GM19395 (cell line): ENCODE measurements around the gene CPSF2.

Source experiments
- ATAC-seq: cut with Tn5 transposase; IDR thresholded peaks from one replicate; pipeline ENCODE4 v1.9.1; 2021; ENCODE audit warnings: mild to moderate bottlenecking, moderate library complexity; ENCODE audit not compliant: unreplicated experiment

The CPSF2 gene

DNA sequence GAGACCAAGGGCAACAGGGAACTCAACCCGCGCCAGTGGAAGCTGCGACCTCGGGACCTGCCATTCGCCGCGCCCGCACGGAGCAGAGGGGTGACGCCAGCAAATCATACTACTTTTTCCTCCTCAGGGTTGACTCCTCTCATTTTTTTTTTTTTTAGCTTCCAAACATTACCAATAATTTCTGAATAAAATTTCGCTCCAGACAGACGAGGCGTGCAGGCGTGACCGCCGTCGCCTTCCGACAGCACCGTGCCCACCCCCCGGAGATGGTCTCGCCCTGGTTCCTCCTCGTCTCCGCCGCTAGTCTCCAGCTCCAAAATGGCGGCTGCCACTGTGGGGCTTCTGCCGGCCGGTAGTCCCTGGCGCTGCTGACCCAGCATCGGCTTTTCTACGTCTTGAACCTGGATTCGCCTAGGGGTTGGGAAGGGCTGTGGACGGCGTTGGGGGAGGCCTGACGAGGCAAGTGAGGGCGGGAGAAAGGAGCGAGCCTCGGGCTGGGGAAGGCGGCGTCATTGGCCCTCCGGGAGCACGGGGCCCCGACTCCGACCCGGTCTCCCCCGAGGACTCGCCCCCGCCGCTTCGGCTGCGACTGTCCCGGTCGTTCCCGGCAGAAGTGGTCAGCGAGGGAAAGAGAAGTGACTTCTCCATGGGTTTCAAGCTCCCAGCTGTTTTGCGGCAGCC lies at the start of gene CPSF2, which contains the start of gene NDUFB1:
CPSF2 (plus strand) TSS at position 300 of the 681 bp plus-strand sequence. CDS start 9,016 bp downstream, outside the sequence.
NDUFB1 (minus strand) TSS at position 37 of the 681 bp plus-strand sequence. CDS start 4,069 bp downstream, outside the sequence.
- peak; percentile 90 for ATAC-seq

DNA sequence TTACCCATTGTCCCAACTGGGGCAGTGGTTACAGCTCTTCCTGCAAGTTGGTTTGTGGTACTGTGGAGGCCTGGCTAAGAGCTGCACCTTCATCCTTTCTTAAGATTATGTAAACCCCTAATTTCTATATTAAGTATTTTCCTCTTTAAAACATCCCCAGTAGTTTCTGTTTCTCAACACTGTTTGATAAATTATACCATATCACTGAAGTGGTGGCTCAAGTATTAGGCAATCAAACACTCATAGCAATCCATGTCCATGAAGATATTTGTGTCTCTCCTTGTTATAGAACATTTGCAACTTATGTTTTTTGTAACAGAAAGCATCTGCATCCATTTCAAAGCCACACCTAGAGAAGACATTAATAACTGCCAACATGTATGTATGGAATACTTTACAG lies 47.2 kb upstream of the CPSF2 start:
- no peak for ATAC-seq

DNA sequence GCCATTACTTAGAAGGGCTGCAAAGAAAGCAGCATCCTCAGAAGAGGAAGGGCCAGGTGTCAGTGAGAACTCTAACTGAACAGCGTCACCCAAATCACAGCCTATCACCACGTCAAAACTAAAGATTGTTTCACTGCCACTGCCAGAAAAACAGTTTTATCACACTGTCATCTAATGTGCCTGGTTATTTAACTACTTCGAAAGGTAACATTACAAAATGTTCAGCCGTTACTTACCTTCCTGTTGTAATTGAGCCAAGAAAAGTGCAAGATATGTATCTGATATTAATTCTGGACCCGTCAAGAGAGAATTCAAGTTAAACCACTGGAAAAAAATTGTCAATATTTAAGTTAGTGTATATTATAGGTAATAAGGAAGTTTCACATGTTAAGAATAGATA lies 33.3 kb upstream of the CPSF2 start:
- no peak for ATAC-seq

DNA sequence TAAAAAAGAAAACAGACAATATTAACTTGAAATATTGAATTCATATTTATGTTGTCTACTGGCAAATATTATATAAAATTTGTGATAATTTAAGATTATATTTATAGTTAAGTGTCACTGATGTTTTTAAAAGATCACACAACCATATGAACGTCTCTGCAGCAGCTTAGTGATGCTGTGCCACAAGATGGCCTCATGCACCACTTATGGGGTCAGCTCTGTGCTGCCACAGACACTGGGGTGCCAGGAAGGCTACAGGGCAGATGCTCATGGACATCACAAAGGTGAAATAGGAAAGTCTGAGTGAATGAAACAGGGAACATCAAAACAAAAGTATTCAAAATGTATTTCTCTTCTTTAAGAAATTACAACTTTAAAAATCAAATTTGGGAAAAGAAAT lies 28.4 kb upstream of the CPSF2 start:
- ATAC-seq, result no peak

DNA sequence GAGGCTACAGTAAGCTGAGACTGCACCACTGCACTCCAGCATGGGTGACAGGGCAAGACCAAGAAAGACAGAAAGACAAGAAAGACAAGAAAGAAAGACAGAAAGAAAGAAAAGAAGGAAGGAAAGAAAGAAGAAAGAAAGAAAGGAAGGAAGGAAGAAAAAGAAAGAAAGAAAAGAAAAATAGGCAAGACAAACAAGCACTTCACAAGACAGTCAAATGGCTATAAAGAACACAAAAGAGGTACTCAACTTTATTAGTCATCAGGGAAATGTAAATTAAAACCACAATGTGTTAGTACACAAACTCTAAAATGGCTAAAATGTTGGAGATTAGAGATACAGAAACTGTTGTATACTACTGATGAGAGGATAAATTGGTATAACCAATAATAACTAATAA lies 22.0 kb upstream of the CPSF2 start:
- no peak for ATAC-seq

DNA sequence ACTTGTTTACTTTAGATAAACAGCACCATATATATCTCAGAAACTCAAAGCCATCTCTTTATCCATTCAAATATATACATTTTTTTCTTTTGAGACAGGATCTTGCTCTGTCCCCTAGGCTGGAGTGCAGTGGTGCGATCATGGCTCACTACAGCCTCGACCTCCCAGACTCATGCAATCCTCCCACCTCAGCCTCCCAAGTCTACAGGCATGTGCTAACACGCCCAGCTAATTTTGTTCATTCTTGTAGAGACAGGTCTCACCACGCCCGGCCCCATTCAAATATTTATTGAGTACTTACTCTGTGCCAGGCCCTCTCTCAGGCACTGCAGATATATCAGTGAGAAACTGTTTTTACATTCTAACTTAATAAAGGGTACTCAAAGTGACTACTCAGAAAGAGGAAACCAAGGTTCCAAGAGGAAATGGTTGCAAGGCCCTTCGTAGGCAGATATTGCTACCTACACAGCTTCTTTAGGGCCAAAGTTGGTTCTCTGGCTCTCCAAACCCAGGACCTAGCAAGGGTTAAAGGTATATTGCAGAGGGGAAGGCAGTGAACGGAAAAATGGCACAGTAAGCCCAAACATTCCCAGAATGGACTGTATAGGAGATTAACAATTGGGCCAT lies 18.3 kb upstream of the CPSF2 start:
- ATAC-seq, result no peak

DNA sequence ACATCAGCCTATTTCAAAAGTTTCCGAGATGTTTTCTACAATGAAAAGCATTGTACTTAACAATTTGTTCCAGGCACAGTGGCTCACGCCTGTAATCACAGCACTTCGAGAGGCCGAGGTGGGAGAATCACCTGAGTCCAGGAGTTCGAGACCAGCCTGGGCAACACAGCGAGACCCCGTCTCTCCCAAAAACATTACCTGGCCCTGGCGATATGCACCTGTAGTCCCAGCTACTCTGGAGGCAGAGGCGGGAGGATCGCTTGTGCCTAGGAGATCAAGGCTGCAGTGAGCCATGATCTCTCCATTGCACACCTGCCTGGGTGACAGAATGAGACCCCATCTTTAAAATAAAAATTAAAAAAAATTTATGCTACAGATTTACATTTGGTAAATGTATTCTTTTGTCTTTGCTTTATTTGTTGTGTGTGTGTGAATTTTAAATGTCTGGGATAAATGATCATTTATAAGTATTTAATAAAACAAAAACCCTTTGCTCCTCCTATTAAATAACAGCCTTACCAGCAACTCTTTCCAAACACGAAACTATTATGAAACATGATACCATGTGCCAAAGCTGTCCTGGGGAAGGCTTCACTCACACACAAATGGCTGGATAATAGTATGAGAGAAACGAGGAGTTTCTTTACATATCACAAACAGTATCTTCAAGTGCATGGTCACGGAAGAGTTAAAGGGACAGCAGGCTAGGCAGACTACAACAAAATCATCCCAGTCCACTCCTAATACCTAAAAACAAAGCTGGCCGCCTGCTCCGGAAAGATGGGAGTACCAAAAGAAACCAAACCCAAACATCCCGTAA lies 16.5 kb upstream of the CPSF2 start:
- peak; percentile 1 for ATAC-seq

DNA sequence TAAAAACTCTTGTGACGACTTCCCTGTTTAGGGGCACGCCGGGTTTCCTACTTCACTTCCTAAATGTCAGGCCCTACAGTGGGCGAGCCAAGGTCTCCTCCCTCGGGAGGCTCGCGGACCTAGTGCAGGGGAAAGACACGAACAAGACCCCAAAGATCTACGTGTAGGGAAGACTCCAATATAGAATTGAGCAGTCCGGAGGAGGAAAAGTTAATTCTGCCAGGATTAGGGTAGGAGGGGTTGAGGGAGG lies 16.0 kb upstream of the CPSF2 start:
- ATAC-seq, result peak; percentile 16

DNA sequence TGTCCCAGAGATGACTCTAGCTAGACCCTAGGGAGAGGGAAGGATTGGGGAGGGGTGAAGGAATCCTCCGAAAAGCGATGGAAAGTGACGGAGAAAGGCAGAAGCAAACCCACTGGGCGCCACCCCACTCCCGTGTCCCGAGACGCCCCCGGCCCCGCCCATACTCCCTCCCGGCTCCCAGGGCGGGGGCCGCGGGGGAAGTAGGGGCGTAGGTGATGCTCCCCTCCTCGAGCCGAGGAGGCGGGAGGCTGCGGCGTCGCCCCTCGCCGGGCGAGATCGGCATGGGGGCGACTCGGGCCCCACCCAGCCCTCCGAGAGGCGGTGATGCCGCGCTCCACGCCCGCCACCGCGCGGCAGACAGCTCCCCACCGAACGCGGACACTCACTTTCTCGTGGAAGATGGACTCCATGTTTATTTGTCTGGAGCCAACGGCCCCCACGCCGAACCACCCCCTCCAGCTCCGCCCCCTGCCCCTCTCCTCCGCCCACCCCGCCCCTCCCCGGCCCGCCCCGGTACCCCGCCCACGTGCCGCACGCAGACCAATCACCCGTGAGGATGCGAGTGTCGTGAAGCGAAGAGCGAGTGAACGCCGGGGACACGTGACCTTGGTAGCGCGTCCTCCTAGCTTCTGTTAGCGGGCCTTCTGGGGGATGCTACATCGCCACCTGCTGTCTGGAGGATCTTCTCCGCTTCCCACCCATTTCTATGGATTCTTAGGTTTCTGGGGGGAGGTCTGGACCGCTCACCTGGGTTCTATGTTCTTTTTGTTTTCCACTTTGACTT lies 15.4 kb upstream of the CPSF2 start, which contains the start of gene ATXN3:
ATXN3 (minus strand) TSS at position 440 of the 784 bp plus-strand sequence; CDS start at position 410, 30 bp downstream.
- peak; percentile 88 for ATAC-seq

DNA sequence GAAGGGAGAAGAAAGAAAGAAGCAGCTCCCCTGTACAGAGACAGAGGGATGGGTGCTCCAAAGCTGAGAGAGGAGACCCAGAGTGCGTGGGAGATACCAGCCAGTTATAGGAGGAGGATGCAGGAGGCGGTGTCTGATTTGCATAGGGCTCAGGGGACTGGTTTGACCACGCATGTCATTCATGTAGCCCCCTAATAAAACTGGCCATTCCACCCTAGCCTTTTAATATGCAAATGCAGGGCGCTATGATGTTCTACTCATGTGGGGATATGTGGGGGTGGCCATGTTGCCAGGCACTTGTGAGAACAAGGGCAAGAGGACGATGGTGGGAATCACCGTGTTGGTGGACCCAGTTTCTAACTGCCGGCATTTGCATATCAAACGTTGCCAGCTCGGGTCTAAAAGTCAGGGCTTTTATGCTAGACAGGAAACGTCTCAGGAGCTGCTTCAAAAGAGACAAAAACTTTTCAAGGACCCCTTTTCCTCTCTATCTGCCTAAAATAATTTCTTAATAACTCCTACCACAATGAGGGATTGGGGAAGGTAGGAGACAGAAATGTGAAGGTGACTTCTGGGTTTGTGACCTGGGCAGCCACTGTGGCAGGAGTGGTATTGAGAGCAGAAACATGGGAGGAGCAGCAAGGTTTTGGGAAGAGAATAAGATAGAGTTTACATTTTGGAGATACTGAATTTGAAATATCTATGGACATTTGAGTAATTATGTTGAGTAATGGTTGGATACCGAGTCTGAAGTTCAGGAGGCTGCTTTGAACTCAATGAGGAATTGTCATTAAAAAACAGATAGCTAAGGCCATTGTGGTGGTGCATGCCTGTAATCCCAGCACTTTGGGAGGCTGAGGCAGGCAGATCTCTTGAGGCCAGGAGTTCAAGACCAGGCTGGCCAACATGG lies 13.2 kb upstream of the CPSF2 start:
- ATAC-seq, result no peak

DNA sequence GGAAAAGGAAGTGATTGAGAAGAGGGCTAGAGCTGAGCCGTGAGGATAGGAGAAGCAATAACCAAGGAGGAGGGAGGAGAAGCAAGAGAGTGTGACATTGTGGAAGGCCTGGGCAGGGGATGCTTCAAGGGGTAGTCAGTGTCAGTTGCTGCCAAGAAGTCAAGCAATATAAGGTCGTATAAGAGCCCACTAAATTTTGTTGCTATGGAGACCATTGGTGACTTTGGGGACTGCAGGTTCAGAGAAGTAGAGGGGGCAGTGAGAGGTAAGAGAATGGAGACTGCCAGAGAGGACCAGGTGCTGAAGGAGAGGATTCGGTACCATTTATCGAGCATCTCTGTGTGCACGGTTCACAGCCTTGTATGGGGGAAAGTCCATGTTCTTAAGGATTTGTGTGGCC lies 12.3 kb upstream of the CPSF2 start:
- ATAC-seq, result no peak

DNA sequence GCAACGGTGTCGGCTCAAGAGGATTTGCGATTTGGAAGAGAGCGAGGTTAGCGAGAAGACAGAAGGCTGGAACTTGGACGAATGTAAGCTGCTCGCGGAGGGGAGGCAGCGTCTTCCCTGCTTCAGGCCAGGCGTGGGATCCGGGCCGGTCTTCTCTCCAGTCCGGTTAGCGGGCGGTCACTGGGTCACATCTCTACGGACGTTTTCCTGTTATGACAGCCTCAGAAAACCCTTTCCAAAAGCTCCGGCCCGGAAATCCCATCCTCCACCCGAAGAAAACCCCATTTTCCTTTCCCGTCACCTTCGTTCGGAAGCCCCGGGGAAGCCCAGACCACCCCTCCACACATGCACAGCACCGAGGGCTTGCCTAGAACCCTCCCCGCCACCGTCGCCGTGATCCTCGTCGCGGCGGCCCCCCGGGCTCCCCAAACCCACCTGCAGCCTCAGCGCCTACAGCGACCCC lies 531 bp upstream of the CPSF2 start:
- ATAC-seq, result peak; percentile 28

DNA sequence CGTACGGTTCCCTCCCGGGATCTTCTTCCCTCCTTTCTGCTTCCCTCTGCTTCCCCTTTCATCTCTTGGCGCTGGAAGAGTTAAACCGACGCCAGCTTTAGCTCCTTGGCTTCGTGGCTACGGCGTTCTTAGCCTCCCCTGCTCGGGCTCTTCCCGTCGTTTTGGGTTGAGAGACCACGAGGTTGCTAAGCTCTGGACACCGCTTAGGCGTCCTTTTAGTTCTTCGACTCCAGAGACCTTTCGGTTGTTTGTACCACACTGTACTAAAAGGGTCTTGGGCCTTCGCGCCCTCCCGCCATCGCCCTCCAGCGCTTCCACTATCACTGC lies 545 bp downstream of the CPSF2 start:
- ATAC-seq, result peak; percentile 13

DNA sequence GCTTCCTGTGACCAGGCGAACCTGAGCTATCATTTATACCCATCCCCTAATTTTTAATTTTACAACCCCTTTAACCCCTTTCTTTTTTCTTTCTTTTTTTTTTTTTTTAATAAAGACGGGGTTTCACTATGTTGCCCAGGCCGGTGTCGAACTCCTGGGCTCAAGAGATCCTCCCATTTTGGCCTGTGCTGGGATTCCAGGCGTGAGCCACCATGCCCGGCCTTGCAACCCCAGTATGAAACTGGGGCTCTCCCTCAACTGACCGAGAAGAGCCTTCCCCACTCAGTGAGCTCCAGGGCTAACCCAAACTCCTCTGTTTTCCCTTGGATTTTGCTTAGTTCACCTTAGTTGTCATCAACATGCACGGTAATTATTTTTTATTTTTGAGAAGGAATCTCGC lies 992 bp downstream of the CPSF2 start:
- no peak for ATAC-seq

DNA sequence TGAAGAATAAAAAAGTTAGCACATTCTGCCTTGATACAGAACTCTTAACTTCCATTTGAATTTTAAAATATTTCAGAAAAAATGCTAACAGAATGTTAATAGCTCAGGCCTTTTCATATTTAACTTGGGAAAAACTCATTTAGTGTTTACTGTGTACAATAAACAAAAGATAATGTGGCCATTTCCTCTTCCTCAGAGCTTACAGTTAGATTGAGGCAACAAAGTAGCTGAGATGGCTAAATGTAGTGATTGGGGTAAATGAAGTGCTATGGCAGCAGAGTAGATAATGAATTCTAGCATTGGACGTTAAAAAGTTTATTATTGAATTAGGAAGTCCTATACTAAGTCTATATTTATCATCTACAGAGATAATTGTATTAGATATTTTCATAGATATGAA lies 12.7 kb downstream of the CPSF2 start:
- no peak for ATAC-seq

DNA sequence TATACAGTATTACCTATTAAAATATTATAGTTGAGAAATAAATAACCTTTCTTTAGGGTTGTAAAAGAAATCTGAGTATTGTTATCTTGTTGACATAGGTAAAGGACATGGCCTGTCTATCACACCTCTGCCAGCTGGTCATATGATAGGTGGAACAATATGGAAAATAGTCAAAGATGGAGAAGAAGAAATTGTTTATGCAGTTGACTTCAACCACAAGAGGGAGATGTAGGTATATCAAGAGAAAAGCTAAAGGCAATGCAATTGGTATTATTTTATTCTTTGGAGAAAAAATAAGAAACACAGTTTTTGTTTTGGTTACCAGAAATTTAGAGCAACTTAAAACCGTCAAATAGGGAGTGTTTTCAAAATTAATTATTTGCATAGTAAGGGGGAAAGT lies 13.5 kb downstream of the CPSF2 start:
- ATAC-seq, result no peak

DNA sequence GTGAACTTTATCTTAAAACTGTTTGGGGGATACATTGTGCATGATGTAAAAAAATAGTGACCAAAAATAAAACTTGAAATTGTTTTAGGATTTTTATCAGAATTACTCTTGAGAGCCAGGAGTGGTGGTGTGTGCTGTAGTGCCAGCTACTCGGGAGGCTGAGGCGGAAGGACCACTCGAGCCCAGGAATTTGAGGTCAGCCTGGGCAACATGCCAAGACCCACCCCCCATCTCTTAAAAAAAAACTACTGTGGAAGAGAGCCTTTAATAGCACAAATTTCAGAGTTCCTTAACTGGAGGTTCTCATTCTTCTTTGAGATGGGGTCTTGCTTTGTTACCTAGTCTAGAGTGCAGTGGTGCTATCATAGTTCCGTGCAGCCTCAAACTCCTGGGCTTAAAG lies 21.5 kb downstream of the CPSF2 start:
- ATAC-seq, result no peak

DNA sequence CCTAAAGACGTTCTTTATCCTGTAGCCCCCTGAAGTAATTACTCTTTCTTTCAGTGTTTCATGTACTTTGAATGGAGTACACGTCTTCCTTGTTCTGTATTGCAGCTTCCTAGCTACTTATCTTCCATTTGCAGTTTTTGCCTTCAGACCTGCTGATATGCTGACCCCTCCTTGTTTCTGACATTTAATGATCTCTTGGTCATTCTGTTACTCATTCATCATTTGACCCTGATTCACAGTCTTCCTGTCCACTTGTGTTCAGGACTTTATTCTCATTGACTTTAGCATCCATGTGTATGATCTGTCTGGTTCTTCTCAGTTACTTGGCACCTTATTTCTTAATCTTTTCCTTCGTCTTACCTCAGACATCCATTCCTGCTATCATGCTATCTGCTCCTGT lies 22.2 kb downstream of the CPSF2 start:
- ATAC-seq, result no peak

DNA sequence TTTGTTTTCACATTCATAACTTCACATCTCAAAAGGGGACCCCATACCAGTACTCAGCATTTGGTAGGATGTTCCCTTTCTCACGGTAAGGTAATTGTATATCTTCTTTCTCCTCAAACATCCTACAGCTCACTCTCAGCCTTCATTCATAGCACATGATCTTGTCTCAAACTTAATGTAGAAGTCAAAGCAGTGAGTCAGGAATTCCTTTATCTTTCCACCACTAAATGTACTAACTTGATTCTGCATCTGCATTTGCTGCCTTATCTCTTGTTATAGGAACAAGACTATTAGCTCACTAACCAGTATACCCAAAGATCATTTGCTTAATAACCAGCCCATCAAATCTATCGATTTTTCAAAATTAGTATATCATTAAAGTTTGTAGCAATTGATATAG lies 22.9 kb downstream of the CPSF2 start:
- no peak for ATAC-seq

DNA sequence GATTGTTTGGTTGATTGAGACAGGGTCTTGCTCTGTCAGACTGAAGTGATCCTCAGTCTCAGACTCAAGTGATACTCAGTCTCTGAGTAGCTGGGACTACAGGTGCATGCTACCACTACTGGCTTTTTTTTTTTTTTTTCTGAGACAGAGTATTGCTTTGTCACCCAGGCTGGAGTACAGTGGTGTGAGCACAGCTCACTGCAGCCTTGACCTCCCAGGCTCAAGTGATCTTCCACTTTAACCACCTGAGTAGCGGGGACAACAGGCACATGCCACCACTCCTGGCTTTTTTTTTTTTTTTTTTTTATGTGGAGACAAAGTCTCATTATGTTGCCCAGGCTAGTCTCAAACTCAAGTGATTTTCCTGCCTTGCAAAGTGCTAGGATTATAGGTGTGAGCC lies 31.8 kb downstream of the CPSF2 start:
- no peak for ATAC-seq
